ENCODE data around the gene PPP1R16B.

PPP1R16B gene

DNA sequence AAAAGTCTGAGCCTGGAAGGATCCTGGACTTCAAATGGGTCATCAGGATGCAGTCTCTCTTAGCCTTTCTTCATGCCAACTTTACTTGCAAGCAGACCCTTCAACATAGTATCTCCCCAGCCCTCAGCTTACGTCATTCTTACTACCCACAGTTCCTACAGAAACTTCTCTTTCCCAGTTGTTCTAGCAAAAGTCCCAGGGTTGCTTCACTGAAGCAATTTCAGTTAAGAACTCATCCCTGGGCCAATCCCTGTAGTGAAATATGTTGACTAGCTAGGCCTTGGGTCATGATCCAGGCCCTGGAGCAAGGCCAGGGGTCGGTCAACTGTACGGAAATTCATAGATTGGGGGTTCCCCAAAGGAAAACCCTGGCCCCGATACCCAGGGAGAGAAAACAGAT lies 112.2 kb downstream of the PPP1R16B start:
- TF ChIP-seq CTCF (IDR thresholded peaks at IDR 0.05; ENCODE audit: low read depth, low read length): no peak
- TF ChIP-seq EZH2phosphoT487 (IDR thresholded peaks at IDR 0.05; ENCODE audit: low read depth): no peak
- H3K4me1 ChIP-seq (ENCODE audit: low read length): no peaks in the 10 kb centered on the region
- H4K20me1 ChIP-seq (ENCODE audit: insufficient read depth, low read length): peaks cover 26% of the 10 kb centered on the region
- H3K27me3 ChIP-seq (ENCODE audit: low read depth, low read length): no peaks in the 10 kb centered on the region
- peaks cover 21% of the 10 kb centered on the region for H3K79me2 ChIP-seq (ENCODE audit: low read length)
- H3K4me2 ChIP-seq (ENCODE audit: low read length): no peak overlapping the region
- no peak overlapping the region for H3K27ac ChIP-seq (ENCODE audit: low read length)
- no peak overlapping the region for H3K4me3 ChIP-seq (ENCODE audit: low read length)
- peaks cover 90% of the 10 kb centered on the region for H3K36me3 ChIP-seq (replicated peaks; ENCODE audit: low read depth, low read length)
- H2AFZ ChIP-seq (ENCODE audit: low read depth, low read length): no peak overlapping the region
- no peaks in the 10 kb centered on the region for H3K9me3 ChIP-seq (ENCODE audit: insufficient read depth, low read length)
- no peak overlapping the region for H3K9ac ChIP-seq (ENCODE audit: low read length)

- Histone ChIP-seq H3K27me3 (ENCODE audit: low read depth, low read length) (no peaks in the 10 kb centered on the region), H3K4me1 (ENCODE audit: low read length) (no peaks in the 10 kb centered on the region), H4K20me1 (ENCODE audit: insufficient read depth, low read length) (peaks cover 26% of the 10 kb centered on the region), H2AFZ (ENCODE audit: low read depth, low read length) (no peak overlapping the region), H3K4me3 (ENCODE audit: low read length) (no peak overlapping the region), H3K27ac (ENCODE audit: low read length) (no peak overlapping the region), H3K4me2 (ENCODE audit: low read length) (no peak overlapping the region), H3K9ac (ENCODE audit: low read length) (no peak overlapping the region), H3K79me2 (ENCODE audit: low read length) (peaks cover 17% of the 10 kb centered on the region), H3K36me3 (replicated peaks; ENCODE audit: low read depth, low read length) (peaks cover 85% of the 10 kb centered on the region), H3K9me3 (ENCODE audit: insufficient read depth, low read length) (no peaks in the 10 kb centered on the region)
- TF ChIP-seq CTCF (IDR thresholded peaks at IDR 0.05; ENCODE audit: low read depth, low read length): no peak
- TF ChIP-seq EZH2phosphoT487 (IDR thresholded peaks at IDR 0.05; ENCODE audit: low read depth): no peak
Observed at GRCh38 chr20:38918172-38918571, 112.7 kb downstream of the PPP1R16B start.

DNA sequence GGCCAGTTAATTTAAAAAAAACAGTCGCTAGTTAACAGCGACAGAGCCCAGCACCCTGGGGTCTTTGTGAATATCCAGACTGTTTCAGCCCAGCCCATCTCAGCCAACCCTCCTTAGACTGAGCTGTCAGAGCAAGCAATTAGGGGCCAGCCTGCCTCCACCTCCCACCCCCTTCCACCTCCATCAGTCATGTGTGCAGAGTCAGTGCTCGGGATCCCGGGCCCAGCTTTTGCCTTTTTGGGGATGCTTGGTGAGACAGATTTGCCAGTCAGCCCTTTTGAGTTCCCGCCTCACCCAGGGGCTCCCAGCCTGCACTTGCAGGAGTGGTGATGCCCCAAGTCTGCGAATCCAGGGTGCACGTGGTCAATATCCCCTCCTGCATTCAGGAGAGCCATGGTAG lies 114.2 kb downstream of the PPP1R16B start:
- Histone ChIP-seq H3K36me3 (replicated peaks; ENCODE audit: low read depth, low read length) (peaks cover 78% of the 10 kb centered on the region), H3K4me3 (ENCODE audit: low read length) (no peak overlapping the region), H3K4me1 (ENCODE audit: low read length) (no peaks in the 10 kb centered on the region), H3K9me3 (ENCODE audit: insufficient read depth, low read length) (no peaks in the 10 kb centered on the region), H3K27me3 (ENCODE audit: low read depth, low read length) (no peaks in the 10 kb centered on the region), H3K27ac (ENCODE audit: low read length) (no peak overlapping the region), H2AFZ (ENCODE audit: low read depth, low read length) (no peak overlapping the region), H4K20me1 (ENCODE audit: insufficient read depth, low read length) (peaks cover 19% of the 10 kb centered on the region), H3K9ac (ENCODE audit: low read length) (no peak overlapping the region), H3K4me2 (ENCODE audit: low read length) (no peak overlapping the region), H3K79me2 (ENCODE audit: low read length) (peaks cover 6% of the 10 kb centered on the region; the same call in 1 of the 2 replicates)
- TF ChIP-seq EZH2phosphoT487 (IDR thresholded peaks at IDR 0.05; ENCODE audit: low read depth) (no peak), CTCF (IDR thresholded peaks at IDR 0.05; ENCODE audit: low read depth, low read length) (no peak)

DNA sequence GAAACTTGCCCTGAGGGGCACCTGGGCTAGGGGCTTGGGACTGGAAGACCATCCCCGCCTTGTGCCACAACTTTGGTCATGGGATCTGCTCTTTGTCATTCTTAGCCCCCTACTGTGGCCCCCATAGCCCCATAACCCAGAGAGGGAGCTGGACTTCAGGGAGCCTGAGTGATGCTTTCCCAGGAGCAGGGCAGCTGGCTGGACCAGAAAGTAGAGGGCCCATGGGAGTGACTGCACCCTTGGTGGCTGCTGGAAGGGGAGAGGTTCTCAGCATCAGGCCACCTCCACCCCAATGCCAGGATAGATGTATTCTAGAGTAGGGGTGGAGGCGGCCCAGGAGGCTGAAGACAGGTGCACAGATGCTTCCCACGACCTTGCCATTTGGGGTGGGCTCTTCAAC lies 114.9 kb downstream of the PPP1R16B start:
- peaks cover 71% of the 10 kb centered on the region for H3K36me3 ChIP-seq (replicated peaks; ENCODE audit: low read depth, low read length)
- no peak overlapping the region for H3K9ac ChIP-seq (ENCODE audit: low read length)
- H2AFZ ChIP-seq (ENCODE audit: low read depth, low read length): no peak overlapping the region
- H3K4me2 ChIP-seq (ENCODE audit: low read length): no peak overlapping the region
- TF ChIP-seq EZH2phosphoT487 (IDR thresholded peaks at IDR 0.05; ENCODE audit: low read depth): no peak
- no peak for TF ChIP-seq CTCF (IDR thresholded peaks at IDR 0.05; ENCODE audit: low read depth, low read length)
- peaks cover 5% of the 10 kb centered on the region; the same call in 1 of the 2 replicates for H3K79me2 ChIP-seq (ENCODE audit: low read length)
- no peaks in the 10 kb centered on the region for H3K4me1 ChIP-seq (ENCODE audit: low read length)
- H4K20me1 ChIP-seq (ENCODE audit: insufficient read depth, low read length): peaks cover 19% of the 10 kb centered on the region
- H3K27me3 ChIP-seq (ENCODE audit: low read depth, low read length): no peaks in the 10 kb centered on the region
- no peaks in the 10 kb centered on the region for H3K9me3 ChIP-seq (ENCODE audit: insufficient read depth, low read length)
- H3K4me3 ChIP-seq (ENCODE audit: low read length): no peak overlapping the region
- H3K27ac ChIP-seq (ENCODE audit: low read length): no peak overlapping the region
